Loucy (cell line): Measurements from ENCODE around the gene NMNAT2.

ENCODE experiments used
- H2AFZ ChIP-seq: fragments of 200-600 bp; sonication (generic); 2 replicates; pipeline ENCODE4 v1.6.0; 2016; ENCODE audit warnings: antibody characterized with exemption, mild to moderate bottlenecking, low read length, moderate library complexity
- H3F3A ChIP-seq: fragments of 200-600 bp; 2 replicates; pipeline ENCODE4 v1.6.0; 2016; ENCODE audit warnings: antibody characterized with exemption, low read depth, mild to moderate bottlenecking
- H3K27me3 ChIP-seq: fragments of 200-600 bp; sonication (generic); 2 replicates; pipeline ENCODE4 v1.6.1; 2014; ENCODE audit warnings: low read length, mild to moderate bottlenecking; ENCODE audit not compliant: insufficient read depth, poor library complexity, severe bottlenecking
- H3K36me3 ChIP-seq: fragments of 200-600 bp; sonication (generic); 2 replicates; pipeline ENCODE4 v1.6.1; 2016; ENCODE audit warnings: low read length; ENCODE audit not compliant: insufficient read depth
- H3K4me1 ChIP-seq: fragments of 200-600 bp; sonication (generic); 2 replicates; pipeline ENCODE4 v1.5.1; 2014; ENCODE audit warnings: low read length, mild to moderate bottlenecking; ENCODE audit not compliant: insufficient read depth, poor library complexity, severe bottlenecking
- H3K4me2 ChIP-seq: fragments of 200-600 bp; sonication (generic); 2 replicates; pipeline ENCODE4 v1.6.0; 2014; ENCODE audit warnings: antibody characterized with exemption, low read length, low read depth, mild to moderate bottlenecking; ENCODE audit not compliant: poor library complexity, severe bottlenecking
- H3K4me3 ChIP-seq: fragments of 200-600 bp; sonication (generic); 2 replicates; pipeline ENCODE4 v1.5.1; 2014; ENCODE audit warnings: low read length, mild to moderate bottlenecking, mixed read lengths; ENCODE audit not compliant: poor library complexity, severe bottlenecking
- H3K79me2 ChIP-seq: fragments of 200-600 bp; sonication (generic); 2 replicates; pipeline ENCODE4 v1.6.1; 2014; ENCODE audit warnings: low read length; ENCODE audit not compliant: insufficient read depth
- H3K9ac ChIP-seq: fragments of 200-600 bp; sonication (generic); 2 replicates; pipeline ENCODE4 v1.6.0; 2014; ENCODE audit warnings: mild to moderate bottlenecking, low read depth, low read length, moderate library complexity; ENCODE audit not compliant: poor library complexity, severe bottlenecking
- H3K9me2 ChIP-seq: fragments of 200-600 bp; sonication (generic); replicated peaks from 2 replicates; pipeline ENCODE4 v1.6.1; 2016; ENCODE audit warnings: low read depth, low read length, mixed read lengths
- H3K9me3 ChIP-seq: fragments of 200-600 bp; sonication (generic); 2 replicates; pipeline ENCODE4 v1.6.1; 2014; ENCODE audit warnings: mild to moderate bottlenecking, antibody characterized with exemption, low read length, low read depth; ENCODE audit not compliant: insufficient read depth
- H4K20me1 ChIP-seq: fragments of 200-600 bp; sonication (generic); 2 replicates; pipeline ENCODE4 v1.6.0; 2014; ENCODE audit warnings: antibody characterized with exemption, low read length, mild to moderate bottlenecking; ENCODE audit not compliant: insufficient read depth, poor library complexity, severe bottlenecking
- CTCF ChIP-seq: fragments of 200-600 bp; sonication (generic); conservative IDR thresholded peaks from 2 replicates; pipeline ENCODE4 v1.5.1; 2014; ENCODE audit warnings: mild to moderate bottlenecking, antibody characterized with exemption, low read length
- EZH2phosphoT487 ChIP-seq: fragments of 200-600 bp; IDR thresholded peaks from 2 replicates; pipeline ENCODE4 v1.6.1; 2018; ENCODE audit warnings: antibody characterized with exemption, mild to moderate bottlenecking, moderate library complexity, borderline replicate concordance

Gene NMNAT2

GRCh38 chr1:183346276-183346732 lies 71.9 kb downstream of the NMNAT2 start:
- Histone ChIP-seq H3K9me3 (no peaks in the 10 kb centered on the region), H3K4me1 (no peaks in the 10 kb centered on the region), H3K9ac (no peak overlapping the region), H2AFZ (no peak overlapping the region), H3K4me3 (no peak overlapping the region), H3K27me3 (no peaks in the 10 kb centered on the region), H4K20me1 (no peaks in the 10 kb centered on the region), H3K36me3 (no peaks in the 10 kb centered on the region), H3F3A (no peaks in the 10 kb centered on the region), H3K79me2 (no peaks in the 10 kb centered on the region), H3K4me2 (no peak overlapping the region), H3K9me2 (no peaks in the 10 kb centered on the region)
- TF ChIP-seq CTCF (no peak), EZH2phosphoT487 (no peak)

- Histone ChIP-seq H3K9me2 (no peaks in the 10 kb centered on the region), H3K36me3 (no peaks in the 10 kb centered on the region), H3K4me1 (no peaks in the 10 kb centered on the region), H3K79me2 (no peaks in the 10 kb centered on the region), H2AFZ (no peak overlapping the region), H3K9me3 (no peaks in the 10 kb centered on the region), H4K20me1 (no peaks in the 10 kb centered on the region), H3K27me3 (no peaks in the 10 kb centered on the region), H3K4me2 (no peak overlapping the region), H3F3A (no peaks in the 10 kb centered on the region), H3K9ac (no peak overlapping the region), H3K4me3 (no peak overlapping the region)
- no peak for TF ChIP-seq EZH2phosphoT487
- no peak for TF ChIP-seq CTCF
Observed at GRCh38 chr1:183339556-183340167, 78.5 kb downstream of the NMNAT2 start.

- no peaks in the 10 kb centered on the region for H3K27me3 ChIP-seq
- no peaks in the 10 kb centered on the region for H3K36me3 ChIP-seq
- H4K20me1 ChIP-seq: no peaks in the 10 kb centered on the region
- no peak overlapping the region for H3K4me3 ChIP-seq
- no peaks in the 10 kb centered on the region for H3K9me2 ChIP-seq
- H2AFZ ChIP-seq: no peak overlapping the region
- H3K9me3 ChIP-seq: no peaks in the 10 kb centered on the region
- no peaks in the 10 kb centered on the region for H3F3A ChIP-seq
- no peak for TF ChIP-seq CTCF
- TF ChIP-seq EZH2phosphoT487: no peak
- H3K79me2 ChIP-seq: no peaks in the 10 kb centered on the region
- no peaks in the 10 kb centered on the region for H3K4me1 ChIP-seq
- no peak overlapping the region for H3K4me2 ChIP-seq
- no peak overlapping the region for H3K9ac ChIP-seq
Observed at GRCh38 chr1:183331091-183331742, 87.0 kb downstream of the NMNAT2 start.
